NCI-H2029 (cell line): ENCODE data around the gene ZAP70.

Experiments used
- DNase-seq: peaks from one replicate; lab custom pipeline; 2025; lab: John Stamatoyannopoulos, UW

The ZAP70 gene

DNA sequence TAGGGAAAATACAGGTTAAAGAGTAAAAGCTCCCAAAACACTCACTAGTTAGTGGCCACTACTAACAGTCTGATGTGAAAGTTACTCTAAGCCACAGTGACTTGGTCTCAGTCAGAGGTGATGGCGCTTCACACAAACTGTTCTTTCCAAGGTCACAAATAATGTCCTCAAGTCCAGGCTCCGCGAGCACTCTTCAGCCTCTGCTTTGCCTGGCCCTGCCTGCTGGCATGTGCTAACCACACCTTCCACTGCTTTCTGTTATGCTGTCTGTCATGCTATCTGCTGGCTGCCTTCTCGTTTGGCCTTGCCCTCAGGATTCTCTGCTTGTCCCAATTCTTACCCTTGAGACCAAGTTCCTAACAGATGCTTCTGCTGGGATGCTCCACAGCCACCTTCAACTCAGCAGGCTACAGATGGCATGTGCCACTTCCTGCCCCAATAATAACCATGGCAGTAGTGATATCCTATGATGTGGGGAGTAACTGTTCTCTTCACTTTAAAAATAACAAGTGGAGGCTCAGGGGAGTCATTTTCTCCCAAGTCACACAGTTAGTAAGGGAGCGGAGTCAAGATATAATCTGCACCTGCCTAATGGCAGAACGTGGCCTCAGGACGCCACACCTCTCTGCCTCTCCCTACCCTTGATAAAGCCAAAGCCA lies 75.7 kb downstream of the ZAP70 start:
- DNase-seq, result no peak
